K562 (cell line): ENCODE data around the gene CPTP. TPM values are rescaled to one million over a fixed set of nuclear protein-coding genes. Genes with fewer than 3 reads are reported as not detected.

Experiments used
- ATAC-seq: fragments of 200-7000 bp; cut with Tn5 transposase; 3 replicates; pipeline ENCODE4 v1.9.1; 2020; ENCODE audit warnings: moderate library complexity
- BruUV-seq: library from RNA; stranded (reverse); fragments of 400-500 nt; replicated peaks from 2 replicates; lab custom pipeline; 2021; lab: Mats Ljungman, UMichigan
- CTCF ChIA-PET: fragments of 300-600 bp; formaldehyde crosslinking; extraction: SDS; loops from one replicate; lab custom pipeline; 2021; ENCODE audit warnings: low intra/inter-chr PET ratio; lab: Yijun Ruan, JAX
- POLR2A ChIA-PET: fragments of 300-600, 350-650 bp; sonication (Branson Sonifier 250); formaldehyde crosslinking; extraction: SDS; loops from one replicate; lab custom pipeline; 2021; ENCODE audit warnings: antibody characterized with exemption, inconsistent platforms; lab: Yijun Ruan, JAX
- DNase-seq, 4 experiments: peaks; one replicate each; pipeline versions ENCODE4 v3.0.0 to v3.0.0-alpha.2; 2011 to 2018; ENCODE audit warnings: low spot score in 3 of 4, mixed read lengths in 3 of 4; ENCODE audit errors: extremely low read depth in 1 of 4
- FAIRE-seq: peaks from 2 replicates; lab custom pipeline; 2011; peaks lifted over from hg19 to GRCh38; lab: Jason Lieb, UNC
- H2AFZ ChIP-seq: 2 replicates; pipeline ENCODE4 v1.6.0; 2011; ENCODE audit warnings: low read depth, low read length, control low read depth, inconsistent platforms
- H3K27ac ChIP-seq: fragments of 200-600 bp; 3 replicates; pipeline ENCODE4 v1.8.0; 2011; ENCODE audit warnings: low read depth, mild to moderate bottlenecking, control low read depth, inconsistent platforms, low read length, moderate library complexity, mixed read lengths; ENCODE audit errors: extremely low read depth
- H3K27me3 ChIP-seq, 2 experiments: fragments of 300-600 bp in 1 of 2; 2 replicates in 1 of 2; 3 replicates in 1 of 2; pipeline versions ENCODE4 v1.6.0 to v1.8.0; 2011; ENCODE audit warnings: inconsistent platforms in 2 of 2, low read length in 2 of 2, mild to moderate bottlenecking in 1 of 2, mixed read lengths in 1 of 2, moderate library complexity in 1 of 2; ENCODE audit not compliant: control insufficient read depth in 2 of 2, insufficient read depth in 2 of 2
- H3K36me3 ChIP-seq: fragments of 300-600 bp; 3 replicates; pipeline ENCODE4 v1.8.0; 2011; ENCODE audit warnings: mild to moderate bottlenecking, low read length, inconsistent platforms; ENCODE audit not compliant: control insufficient read depth, insufficient read depth
- H3K4me1 ChIP-seq, 2 experiments: fragments of 200-600 bp in 1 of 2; replicated peaks in 1 of 2; 2 replicates in 1 of 2; 3 replicates in 1 of 2; pipeline versions ENCODE4 v1.5.1 to v1.8.0; 2011; ENCODE audit warnings: inconsistent platforms in 2 of 2, low read length in 2 of 2, mild to moderate bottlenecking in 1 of 2, mixed read lengths in 1 of 2, moderate library complexity in 1 of 2; ENCODE audit not compliant: control insufficient read depth in 2 of 2, insufficient read depth in 2 of 2
- H3K4me2 ChIP-seq: 2 replicates; pipeline ENCODE4 v1.6.1; 2011; ENCODE audit warnings: low read length, control low read depth, inconsistent platforms, mixed read lengths; ENCODE audit not compliant: insufficient read depth
- H3K4me3 ChIP-seq: fragments of 200-600 bp; sonication (generic), shearing (Covaris generic); 2 replicates; pipeline ENCODE4 v1.5.1; 2016; ENCODE audit warnings: control low read depth, inconsistent platforms
- H3K79me2 ChIP-seq: fragments of 200-600 bp; 3 replicates; pipeline ENCODE4 v1.8.0; 2011; ENCODE audit warnings: low read length, inconsistent platforms; ENCODE audit not compliant: control insufficient read depth, insufficient read depth
- H3K9ac ChIP-seq, 2 experiments: 2 replicates each; pipeline versions ENCODE4 v1.6.0 to v1.6.1; 2011; ENCODE audit warnings: low read depth in 2 of 2, low read length in 2 of 2, control low read depth in 1 of 2, inconsistent platforms in 1 of 2, mild to moderate bottlenecking in 1 of 2, mixed read lengths in 1 of 2; ENCODE audit not compliant: insufficient read depth in 1 of 2
- H3K9me1 ChIP-seq: one replicate; pipeline ENCODE4 v1.6.0; 2011; ENCODE audit warnings: inconsistent platforms, mild to moderate bottlenecking, low read length, moderate library complexity; ENCODE audit not compliant: control insufficient read depth, insufficient read depth
- H3K9me3 ChIP-seq: replicated peaks from 2 replicates; pipeline ENCODE4 v1.5.1; 2011; ENCODE audit warnings: low read depth, low read length, inconsistent platforms; ENCODE audit not compliant: control insufficient read depth, insufficient read depth
- H4K20me1 ChIP-seq: replicated peaks from 2 replicates; pipeline ENCODE4 v1.6.1; 2011; ENCODE audit warnings: low read length, inconsistent platforms, mixed read lengths; ENCODE audit not compliant: control insufficient read depth, insufficient read depth
- DEAF1 ChIP-seq: fragments of 450-650 bp; formaldehyde crosslinking; IDR thresholded peaks from 2 replicates; pipeline ENCODE4 v1.4.0; 2020; ENCODE audit warnings: mild to moderate bottlenecking, moderate library complexity
- E2F6 ChIP-seq, 2 experiments: IDR thresholded peaks; 2 replicates each; pipeline ENCODE4 v1.6.1; 2011; ENCODE audit warnings: borderline replicate concordance in 1 of 2, control low read depth in 1 of 2, low read depth in 1 of 2, low read length in 1 of 2, mild to moderate bottlenecking in 1 of 2, mixed read lengths in 1 of 2, moderate library complexity in 1 of 2; ENCODE audit not compliant: insufficient read depth in 1 of 2, insufficient read length in 1 of 2, poor library complexity in 1 of 2, severe bottlenecking in 1 of 2; ENCODE audit errors: extremely low read depth in 1 of 2
- HCFC1 ChIP-seq: IDR thresholded peaks from 2 replicates; pipeline ENCODE4 v1.6.1; 2012; ENCODE audit warnings: low read depth, low read length, improper control_type of control experiment
- NR2C1 ChIP-seq, 2 experiments: fragments of 450-650 bp; IDR thresholded peaks; 2 replicates each; pipeline ENCODE4 v1.6.1; 2017; ENCODE audit warnings: mild to moderate bottlenecking in 2 of 2, antibody characterized with exemption in 1 of 2, inconsistent platforms in 1 of 2, missing compliant biosample characterization in 1 of 2, missing genetic modification characterization in 1 of 2
- NR4A1 ChIP-seq, 2 experiments: fragments of 250-450 bp in 1 of 2; fragments of 450-650 bp in 1 of 2; sonication (Bioruptor Pico) in 1 of 2; IDR thresholded peaks; 2 replicates each; pipeline versions ENCODE4 v1.4.0 to v1.6.1; 2016 to 2020; ENCODE audit warnings: mild to moderate bottlenecking in 2 of 2, missing compliant biosample characterization in 1 of 2, missing genetic modification characterization in 1 of 2, moderate library complexity in 1 of 2
- RB1 ChIP-seq: fragments of 450-650 bp; IDR thresholded peaks from 2 replicates; pipeline ENCODE4 v1.6.1; 2017; ENCODE audit warnings: low read depth, mild to moderate bottlenecking
- RREB1 ChIP-seq: fragments of 250-450 bp; sonication (Bioruptor Pico); IDR thresholded peaks from 2 replicates; pipeline ENCODE4 v1.4.0; 2020
- ZBTB7A ChIP-seq: IDR thresholded peaks from 2 replicates; pipeline ENCODE4 v1.6.1; 2011; ENCODE audit warnings: low read depth, mild to moderate bottlenecking, low read length, moderate library complexity, borderline replicate concordance; ENCODE audit not compliant: control insufficient read depth
- ZNF12 ChIP-seq: sonication (generic); formaldehyde crosslinking; IDR thresholded peaks from 2 replicates; pipeline ENCODE4 v1.4.0; 2020; ENCODE audit warnings: mild to moderate bottlenecking, missing genetic modification reagents
- WGBS: fragments of 100-300 bp; shearing (Covaris generic); methylation state at CpG from one replicate; pipeline ENCODE4 v1.1.6; 2016; ENCODE audit warnings: low coverage, mixed read lengths; ENCODE audit not compliant: insufficient coverage; ENCODE audit errors: missing lambda C conversion rate; 5-methylcytosine and 5-hydroxymethylcytosine counted together
- in situ Hi-C: fragments of 300-500 bp; cut with MboI; formaldehyde crosslinking; loops from 4 replicates; pipeline ENCODE4 v1.15.0; 2018; ENCODE audit warnings: inconsistent platforms, mixed read lengths
- intact Hi-C: fragments of 100-400 bp; cut with micrococcal nuclease; formaldehyde crosslinking; loops from 2 replicates; pipeline ENCODE4 v1.14.2; 2022
- polyA plus RNA-seq, 8 experiments: library from polyadenylated mRNA; depleted of rRNA in 4 of 8; stranded (reverse) in 5 of 8; unstranded in 3 of 8; fragments of >200 nt; fragmentation: Nextera tagmentation in 2 of 8; fragmentation: Illumina TruSeq in 1 of 8; extraction: Ambion mirVana in 2 of 8; extraction: Trizol in 1 of 8; gene quantifications; 2 replicates each; pipeline versions ENCODE4 v1.2.1 to v1.2.3, GENCODE V29; 2011 to 2014; ENCODE audit warnings: inconsistent platforms in 1 of 8, missing spikeins in 1 of 8
- total RNA-seq, 7 experiments: library from RNA; depleted of rRNA in 6 of 7; stranded (reverse); fragments of >200 nt in 6 of 7; fragmentation: Illumina TruSeq in 2 of 7; extraction: Trizol in 2 of 7; gene quantifications; 2 replicates each; pipeline versions ENCODE4 v1.2.1 to v1.2.3, GENCODE V29; 2011 to 2021; ENCODE audit warnings: low replicate concordance in 1 of 7

Gene CPTP
- total and polyA plus RNA-seq, 9 of the 15 experiments (the other 6 are each of a cell fraction or from before 2014, with no cell fraction given): 0.11 to 25.8 (median 3.5) TPM

GRCh38 chr1:1348420-1349255, 24.0 kb downstream of the CPTP start:
- Histone ChIP-seq H3K4me2 (peak overlapping the region; percentile 91), H3K27me3 (no peaks in the 10 kb centered on the region), H3K36me3 (peaks cover 19% of the 10 kb centered on the region; the same call in 1 of the 3 replicates), H2AFZ (peak overlapping the region; percentile 75; the same call in 1 of the 2 replicates), H3K79me2 (peaks cover 56% of the 10 kb centered on the region), H3K9me1 (peaks cover 8% of the 10 kb centered on the region), H3K4me1 (peaks cover 14 to 82% of the 10 kb centered on the region in 2 experiments; a peak in 3 of 5 replicates), H3K4me3 (peak overlapping the region; percentile 98), H4K20me1 (peaks cover 39% of the 10 kb centered on the region), H3K9ac (peak overlapping the region; percentile 82 to 98), H3K27ac (peak overlapping the region; percentile 95), H3K9me3 (no peaks in the 10 kb centered on the region)
- DNase-seq (peak; percentile 56 to 63 (median 58)), ATAC-seq (peak; percentile 10), FAIRE-seq (no peak)
- BruUV-seq: no TSS peak
- ChIA-PET CTCF (interaction anchor here (0.6 to 1.4 kb wide), 3 partner anchors 26 to 201 kb away, joined by 3 to 5 read pairs (median 3); partner anchors contain the start of gene AURKAIP1), POLR2A (interaction anchor here (0.7 to 4.8 kb wide), 11 partner anchors 11 to 61 kb away, joined by 3 to 22 read pairs (median 4); partner anchors contain the start of genes AURKAIP1 and MRPL20)
- WGBS: under 1% methylated on average over 57 of the region's 109 CpGs
- in situ Hi-C loops (no loop called here), intact Hi-C loops (no loop called here)
- TF ChIP-seq RREB1 (CRISPR knock-in tag): no peak
- TF ChIP-seq E2F6 (IDR thresholded peaks at IDR 0.05; ENCODE audit: borderline replicate concordance in 1 of 2, extremely low read depth in 1 of 2, insufficient read depth in 1 of 2, insufficient read length in 1 of 2, low read depth in 1 of 2, low read length in 1 of 2, poor library complexity in 1 of 2, severe bottlenecking in 1 of 2): peak; percentile 26
- peak; percentile 69 for TF ChIP-seq ZBTB7A
- TF ChIP-seq NR4A1 (CRISPR knock-in tag; IDR thresholded peaks at IDR 0.05): no peak
- TF ChIP-seq NR4A1 (tag; IDR thresholded peaks at IDR 0.05): 0 out of 2 replicates have a peak, but pooled peaks have one; percentile 36
- TF ChIP-seq NR2C1 (IDR thresholded peaks at IDR 0.05): no peak
- peak; percentile 26; the same call in 1 of the 2 replicates for TF ChIP-seq NR2C1 (tag; IDR thresholded peaks at IDR 0.05)
- no peak for TF ChIP-seq DEAF1 (CRISPR knock-in tag)
- 0 out of 2 replicates have a peak, but pooled peaks have one; percentile 55 for TF ChIP-seq ZNF12
- peak; percentile 2; the same call in 1 of the 2 replicates for TF ChIP-seq HCFC1
- TF ChIP-seq RB1: peak; percentile 43; the same call in 1 of the 2 replicates
